ENCODE results near the gene NFKBIZ. TPM values are rescaled to one million over a fixed set of nuclear protein-coding genes. Genes with fewer than 3 reads are reported as not detected.
A peak's percentile ranks its signal among the peaks of the same experiment; 100 is the strongest.

Gene NFKBIZ
- total and polyA plus RNA-seq, 4 donors: 4.8 to 78.8 (median 23.7) TPM

GRCh38 chr3:101851850-101852714, 2.8 kb downstream of the NFKBIZ start:
- Histone ChIP-seq H3K4me3 (ENCODE audit: low read depth in 1 of 3, low read length in 3 of 3) (peak overlapping the region; percentile 76 to 97 (median 94)), H3K27ac (ENCODE audit: low read depth in 1 of 2, low read length in 2 of 2) (peak overlapping the region; percentile 97 to 99), H3K36me3 (ENCODE audit: control insufficient read depth in 4 of 4, insufficient read depth in 3 of 4, low read depth in 1 of 4, low read length in 3 of 4) (peaks cover 20 to 50% (median 49%) of the 10 kb centered on the region in 4 donors), H3K4me1 (ENCODE audit: control insufficient read depth in 4 of 4, insufficient read depth in 4 of 4, low read length in 3 of 4) (peaks cover 3 to 47% (median 18%) of the 10 kb centered on the region in 4 donors), H3K9ac (ENCODE audit: low read depth in 1 of 2, low read length in 2 of 2) (peak overlapping the region; percentile 95 to 96), H3K9me3 (ENCODE audit: control insufficient read depth in 4 of 4, low read length in 3 of 4) (no peaks in the 10 kb centered on the region), H3K27me3 (ENCODE audit: control insufficient read depth in 4 of 4, insufficient read depth in 4 of 4, low read length in 3 of 4) (no peaks in the 10 kb centered on the region)
- WGBS: 38% methylated on average over 6 of the region's 6 CpGs
- TF ChIP-seq RXRA (IDR thresholded peaks at IDR 0.05): peak; percentile 14 to 15
- no peak for TF ChIP-seq TAF1 (conservative IDR thresholded peaks at IDR 0.05)
- peak; percentile 30 for TF ChIP-seq HNF4G (IDR thresholded peaks at IDR 0.05)
- peak; percentile 25 for TF ChIP-seq YY1 (IDR thresholded peaks at IDR 0.05)
- peak; percentile 8 for TF ChIP-seq SP1 (IDR thresholded peaks at IDR 0.05)
- TF ChIP-seq FOXA1 (IDR thresholded peaks at IDR 0.05): no peak
- TF ChIP-seq GABPA (IDR thresholded peaks at IDR 0.05 in 1 of 2, conservative IDR thresholded peaks at IDR 0.05 in 1 of 2): no peak
- TF ChIP-seq, protein P1, sequence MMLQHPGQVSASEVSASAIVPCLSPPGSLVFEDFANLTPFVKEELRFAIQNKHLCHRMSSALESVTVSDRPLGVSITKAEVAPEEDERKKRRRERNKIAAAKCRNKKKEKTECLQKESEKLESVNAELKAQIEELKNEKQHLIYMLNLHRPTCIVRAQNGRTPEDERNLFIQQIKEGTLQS (IDR thresholded peaks at IDR 0.05): no peak
- TF ChIP-seq CTCF (IDR thresholded peaks at IDR 0.05; ENCODE audit: low read depth, low read length, missing input control): no peak
- no peak for TF ChIP-seq FOXA2 (IDR thresholded peaks at IDR 0.05)
- TF ChIP-seq RAD21 (IDR thresholded peaks at IDR 0.05): peak in 1 of 2 donors; percentile 23
- TF ChIP-seq HNF4A (conservative IDR thresholded peaks at IDR 0.05): peak; percentile 66 to 67
- TF ChIP-seq EGR1 (IDR thresholded peaks at IDR 0.05; ENCODE audit: low read depth in 2 of 2): no peak
- no peak for TF ChIP-seq MAX (IDR thresholded peaks at IDR 0.05)
- TF ChIP-seq ZBTB33 (IDR thresholded peaks at IDR 0.05): no peak
- no peak for TF ChIP-seq NR2F2 (IDR thresholded peaks at IDR 0.05)
- TF ChIP-seq, protein P2, sequence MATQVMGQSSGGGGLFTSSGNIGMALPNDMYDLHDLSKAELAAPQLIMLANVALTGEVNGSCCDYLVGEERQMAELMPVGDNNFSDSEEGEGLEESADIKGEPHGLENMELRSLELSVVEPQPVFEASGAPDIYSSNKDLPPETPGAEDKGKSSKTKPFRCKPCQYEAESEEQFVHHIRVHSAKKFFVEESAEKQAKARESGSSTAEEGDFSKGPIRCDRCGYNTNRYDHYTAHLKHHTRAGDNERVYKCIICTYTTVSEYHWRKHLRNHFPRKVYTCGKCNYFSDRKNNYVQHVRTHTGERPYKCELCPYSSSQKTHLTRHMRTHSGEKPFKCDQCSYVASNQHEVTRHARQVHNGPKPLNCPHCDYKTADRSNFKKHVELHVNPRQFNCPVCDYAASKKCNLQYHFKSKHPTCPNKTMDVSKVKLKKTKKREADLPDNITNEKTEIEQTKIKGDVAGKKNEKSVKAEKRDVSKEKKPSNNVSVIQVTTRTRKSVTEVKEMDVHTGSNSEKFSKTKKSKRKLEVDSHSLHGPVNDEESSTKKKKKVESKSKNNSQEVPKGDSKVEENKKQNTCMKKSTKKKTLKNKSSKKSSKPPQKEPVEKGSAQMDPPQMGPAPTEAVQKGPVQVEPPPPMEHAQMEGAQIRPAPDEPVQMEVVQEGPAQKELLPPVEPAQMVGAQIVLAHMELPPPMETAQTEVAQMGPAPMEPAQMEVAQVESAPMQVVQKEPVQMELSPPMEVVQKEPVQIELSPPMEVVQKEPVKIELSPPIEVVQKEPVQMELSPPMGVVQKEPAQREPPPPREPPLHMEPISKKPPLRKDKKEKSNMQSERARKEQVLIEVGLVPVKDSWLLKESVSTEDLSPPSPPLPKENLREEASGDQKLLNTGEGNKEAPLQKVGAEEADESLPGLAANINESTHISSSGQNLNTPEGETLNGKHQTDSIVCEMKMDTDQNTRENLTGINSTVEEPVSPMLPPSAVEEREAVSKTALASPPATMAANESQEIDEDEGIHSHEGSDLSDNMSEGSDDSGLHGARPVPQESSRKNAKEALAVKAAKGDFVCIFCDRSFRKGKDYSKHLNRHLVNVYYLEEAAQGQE (IDR thresholded peaks at IDR 0.05): no peak
- TF ChIP-seq JUND (IDR thresholded peaks at IDR 0.05): peak; percentile 26 to 57
- no peak for DNase-seq (ENCODE audit: low spot score)

Data from liver (tissue), 9 donors.